Measurements from ENCODE around the gene CAMKK1.

Gene CAMKK1

DNA sequence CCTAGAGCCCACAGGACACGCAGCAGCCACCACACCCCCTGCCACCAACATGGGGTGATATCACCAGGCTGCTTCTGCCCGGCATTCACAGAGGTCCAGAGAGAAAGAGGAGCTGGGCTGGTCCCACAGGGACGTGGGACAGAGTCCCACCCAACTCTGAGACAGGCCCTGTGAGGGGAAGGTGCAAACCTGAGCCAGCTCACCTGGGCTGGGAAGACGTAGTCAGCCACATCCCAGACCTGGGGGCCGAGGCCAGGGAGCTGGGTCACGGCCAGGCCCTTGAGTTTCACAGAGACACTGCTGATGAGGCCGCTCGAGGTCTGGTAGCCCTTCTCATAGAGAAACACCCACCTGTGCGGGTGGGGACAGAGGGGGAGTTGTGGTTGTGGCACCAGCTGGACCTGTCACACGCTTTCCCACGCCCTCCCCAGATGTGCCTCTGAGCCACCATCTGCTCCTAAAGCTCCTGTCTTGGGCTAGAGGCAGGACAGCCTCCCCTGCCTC is 12.2 kb upstream of the CAMKK1 start:
- H3K4me3 ChIP-seq (replicated peaks; ENCODE audit: low read depth, low read length), result no peak overlapping the region
- H3K36me3 ChIP-seq (ENCODE audit: control insufficient read depth, insufficient read depth, low read length), result no peaks in the 10 kb centered on the region
- no peak for DNase-seq (ENCODE audit: extremely low read depth, insufficient read length)
- no peaks in the 10 kb centered on the region; the same call in 1 of the 2 replicates for H3K27me3 ChIP-seq (replicated peaks; ENCODE audit: control insufficient read depth, insufficient read depth, low read length)
- TF ChIP-seq, protein P1, sequence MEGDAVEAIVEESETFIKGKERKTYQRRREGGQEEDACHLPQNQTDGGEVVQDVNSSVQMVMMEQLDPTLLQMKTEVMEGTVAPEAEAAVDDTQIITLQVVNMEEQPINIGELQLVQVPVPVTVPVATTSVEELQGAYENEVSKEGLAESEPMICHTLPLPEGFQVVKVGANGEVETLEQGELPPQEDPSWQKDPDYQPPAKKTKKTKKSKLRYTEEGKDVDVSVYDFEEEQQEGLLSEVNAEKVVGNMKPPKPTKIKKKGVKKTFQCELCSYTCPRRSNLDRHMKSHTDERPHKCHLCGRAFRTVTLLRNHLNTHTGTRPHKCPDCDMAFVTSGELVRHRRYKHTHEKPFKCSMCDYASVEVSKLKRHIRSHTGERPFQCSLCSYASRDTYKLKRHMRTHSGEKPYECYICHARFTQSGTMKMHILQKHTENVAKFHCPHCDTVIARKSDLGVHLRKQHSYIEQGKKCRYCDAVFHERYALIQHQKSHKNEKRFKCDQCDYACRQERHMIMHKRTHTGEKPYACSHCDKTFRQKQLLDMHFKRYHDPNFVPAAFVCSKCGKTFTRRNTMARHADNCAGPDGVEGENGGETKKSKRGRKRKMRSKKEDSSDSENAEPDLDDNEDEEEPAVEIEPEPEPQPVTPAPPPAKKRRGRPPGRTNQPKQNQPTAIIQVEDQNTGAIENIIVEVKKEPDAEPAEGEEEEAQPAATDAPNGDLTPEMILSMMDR (IDR thresholded peaks at IDR 0.05; ENCODE audit: insufficient read depth, low read length, poor library complexity, severe bottlenecking), result no peak

DNA sequence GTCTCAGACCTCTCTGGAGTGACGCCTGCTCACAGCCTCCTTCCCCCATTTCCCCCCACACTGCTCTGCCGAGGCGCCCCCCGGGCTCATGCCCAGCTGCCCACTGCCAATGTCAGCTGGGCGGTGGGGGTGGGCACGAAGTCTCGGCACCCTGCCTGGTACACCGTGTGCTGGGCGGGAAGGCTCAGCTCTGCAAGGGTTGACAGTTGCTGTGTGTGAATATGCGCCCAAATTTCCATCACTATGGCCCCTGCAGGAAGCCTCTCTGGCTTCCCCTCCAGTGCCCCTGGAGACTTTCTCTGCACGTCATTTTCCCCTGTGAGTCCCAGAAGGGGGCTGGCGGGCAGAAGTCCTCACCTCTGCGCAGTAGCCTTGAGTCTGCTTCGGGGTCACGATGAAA is 11.6 kb upstream of the CAMKK1 start:
- Histone ChIP-seq H3K27me3 (replicated peaks; ENCODE audit: control insufficient read depth, insufficient read depth, low read length) (no peaks in the 10 kb centered on the region; the same call in 1 of the 2 replicates), H3K4me3 (replicated peaks; ENCODE audit: low read depth, low read length) (no peak overlapping the region), H3K36me3 (ENCODE audit: control insufficient read depth, insufficient read depth, low read length) (no peaks in the 10 kb centered on the region)
- TF ChIP-seq, protein P1 (IDR thresholded peaks at IDR 0.05; ENCODE audit: insufficient read depth, low read length, poor library complexity, severe bottlenecking), result no peak
- no peak for DNase-seq (ENCODE audit: extremely low read depth, insufficient read length)

DNA sequence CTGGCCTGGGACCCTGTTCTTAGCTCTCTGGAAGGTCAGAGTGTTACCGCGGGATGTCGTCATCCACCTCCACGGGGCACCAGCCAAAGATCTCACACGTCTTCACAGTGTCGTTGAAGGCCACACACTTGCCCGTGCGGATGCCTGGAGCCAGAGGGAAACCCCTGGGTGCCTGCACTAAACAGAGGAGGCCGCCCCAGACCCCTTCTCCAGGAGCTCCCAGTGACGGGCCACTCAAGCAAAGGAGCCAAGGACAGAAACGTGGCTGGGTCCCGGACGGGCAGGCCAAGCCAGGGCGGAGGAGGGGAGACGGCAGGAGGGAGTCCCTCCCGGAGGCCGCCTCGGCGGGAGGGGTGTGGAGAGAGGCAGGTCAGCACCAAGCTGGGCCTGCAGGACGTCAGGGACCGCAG is 11.0 kb upstream of the CAMKK1 start:
- H3K27me3 ChIP-seq (replicated peaks; ENCODE audit: control insufficient read depth, insufficient read depth, low read length), result no peaks in the 10 kb centered on the region; the same call in 1 of the 2 replicates
- TF ChIP-seq, protein P1 (IDR thresholded peaks at IDR 0.05; ENCODE audit: insufficient read depth, low read length, poor library complexity, severe bottlenecking), result no peak
- DNase-seq (ENCODE audit: extremely low read depth, insufficient read length), result no peak
- H3K36me3 ChIP-seq (ENCODE audit: control insufficient read depth, insufficient read depth, low read length), result no peaks in the 10 kb centered on the region
- H3K4me3 ChIP-seq (replicated peaks; ENCODE audit: low read depth, low read length), result no peak overlapping the region

DNA sequence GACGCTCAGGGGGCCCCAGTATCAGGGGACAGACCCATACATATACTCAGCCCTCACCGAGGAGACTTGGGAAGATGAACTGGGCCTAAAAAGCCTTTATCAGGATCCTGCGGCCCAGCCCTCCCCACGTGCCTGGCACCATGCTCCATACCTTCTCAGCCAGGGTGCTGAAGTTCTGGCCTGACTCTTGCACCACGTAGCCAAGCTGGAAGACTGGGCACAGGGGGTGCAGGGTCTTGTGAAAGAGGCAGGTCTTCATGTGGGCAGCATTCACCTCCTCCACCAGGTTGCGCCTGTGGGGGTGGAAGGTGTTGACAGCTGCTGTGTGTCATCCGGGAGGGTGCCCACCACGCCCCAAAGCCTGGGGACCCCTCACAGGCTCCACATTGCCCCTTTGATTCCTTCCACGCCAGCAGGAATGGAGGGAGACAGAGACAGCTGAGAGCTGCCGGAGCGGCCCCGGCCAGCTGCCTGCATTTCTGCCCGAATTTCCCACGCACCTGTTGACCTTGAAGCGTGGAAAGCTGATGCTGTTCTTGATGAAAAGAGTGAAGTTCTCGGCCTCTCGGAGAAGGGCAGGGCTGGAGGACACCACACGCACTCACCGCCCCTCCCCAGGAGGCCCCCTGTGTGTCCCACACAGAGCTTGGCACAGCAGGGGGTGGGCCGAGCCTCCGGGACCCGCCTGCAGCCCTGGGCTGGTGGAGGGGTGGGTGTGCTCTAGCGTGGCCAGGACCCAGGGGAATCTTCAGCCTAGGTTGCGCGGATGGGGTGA is 10.4 kb upstream of the CAMKK1 start:
- no peak for DNase-seq (ENCODE audit: extremely low read depth, insufficient read length)
- Histone ChIP-seq H3K4me3 (replicated peaks; ENCODE audit: low read depth, low read length) (no peak overlapping the region), H3K27me3 (replicated peaks; ENCODE audit: control insufficient read depth, insufficient read depth, low read length) (no peaks in the 10 kb centered on the region; the same call in 1 of the 2 replicates), H3K36me3 (ENCODE audit: control insufficient read depth, insufficient read depth, low read length) (no peaks in the 10 kb centered on the region)
- TF ChIP-seq, protein P1 (IDR thresholded peaks at IDR 0.05; ENCODE audit: insufficient read depth, low read length, poor library complexity, severe bottlenecking), result no peak

DNA sequence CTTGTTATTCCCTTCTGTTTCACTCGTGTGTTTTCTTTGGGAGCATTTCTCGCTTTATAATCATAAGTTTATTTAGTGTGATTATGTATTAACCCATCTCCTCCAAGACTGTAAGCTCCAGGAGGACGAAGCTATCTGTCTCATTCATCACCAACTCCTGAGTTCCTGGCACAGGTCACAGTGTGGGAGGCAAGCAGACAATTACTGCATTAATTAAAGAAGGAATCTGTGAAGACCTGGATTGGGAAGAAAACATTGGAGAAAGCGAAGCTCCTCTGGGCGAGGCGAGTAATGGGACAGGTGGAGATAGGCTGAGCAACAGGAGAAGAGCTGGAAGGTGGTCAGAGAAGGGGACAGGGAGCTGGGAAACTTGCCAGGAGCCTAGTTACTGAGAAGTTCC is 7.8 kb upstream of the CAMKK1 start:
- TF ChIP-seq, protein P1 (IDR thresholded peaks at IDR 0.05; ENCODE audit: insufficient read depth, low read length, poor library complexity, severe bottlenecking), result no peak
- no peak for DNase-seq (ENCODE audit: extremely low read depth, insufficient read length)
- Histone ChIP-seq H3K4me3 (replicated peaks; ENCODE audit: low read depth, low read length) (no peak overlapping the region), H3K36me3 (ENCODE audit: control insufficient read depth, insufficient read depth, low read length) (no peaks in the 10 kb centered on the region), H3K27me3 (replicated peaks; ENCODE audit: control insufficient read depth, insufficient read depth, low read length) (no peaks in the 10 kb centered on the region; the same call in 1 of the 2 replicates)
